Lung (tissue), 12 donors: ENCODE results near the gene IGSF21. TPM values are rescaled to one million over a fixed set of nuclear protein-coding genes. Genes with fewer than 3 reads are reported as not detected.

Experiments used
- ATAC-seq: fragments of 200-7000 bp; cut with Tn5 transposase; one replicate; pipeline ENCODE4 v1.9.1; 2020; ENCODE audit warnings: moderate number of reproducible peaks; ENCODE audit not compliant: insufficient read depth, low FRiP score
- DNase-seq, 3 donors: peaks; one replicate each; pipeline ENCODE4 v3.0.0-alpha.2; 2013 to 2017
- H3K27ac ChIP-seq, 2 donors: one replicate each; pipeline ENCODE4 v1.5.1; 2013; ENCODE audit warnings: mild to moderate bottlenecking in 2 of 2, moderate library complexity in 2 of 2, control low read depth in 1 of 2, inconsistent platforms in 1 of 2, low read depth in 1 of 2, low read length in 1 of 2
- H3K27me3 ChIP-seq, 3 donors: one replicate each; pipeline ENCODE4 v1.5.1; 2013; ENCODE audit warnings: low read length in 2 of 3; ENCODE audit not compliant: control insufficient read depth in 3 of 3, insufficient read depth in 3 of 3
- H3K36me3 ChIP-seq, 4 donors: one replicate each; pipeline ENCODE4 v1.5.1; 2013; ENCODE audit warnings: low read length in 4 of 4, mild to moderate bottlenecking in 1 of 4, moderate library complexity in 1 of 4; ENCODE audit not compliant: control insufficient read depth in 4 of 4, insufficient read depth in 4 of 4
- H3K4me1 ChIP-seq, 5 donors: one replicate each; pipeline ENCODE4 v1.5.1; 2013; ENCODE audit warnings: low read length in 5 of 5, mild to moderate bottlenecking in 2 of 5, moderate library complexity in 1 of 5; ENCODE audit not compliant: control insufficient read depth in 5 of 5, insufficient read depth in 5 of 5
- H3K4me3 ChIP-seq: one replicate; pipeline ENCODE4 v1.5.1; 2013; ENCODE audit warnings: mild to moderate bottlenecking, control low read depth, moderate library complexity
- H3K9ac ChIP-seq, 2 donors: one replicate each; pipeline ENCODE4 v1.5.1; 2013; ENCODE audit warnings: low read length in 2 of 2, control low read depth in 1 of 2; ENCODE audit not compliant: insufficient read depth in 1 of 2
- H3K9me3 ChIP-seq, 4 donors: one replicate each; pipeline ENCODE4 v1.5.1; 2013; ENCODE audit warnings: low read length in 3 of 4, mild to moderate bottlenecking in 1 of 4, moderate library complexity in 1 of 4; ENCODE audit not compliant: control insufficient read depth in 4 of 4, insufficient read depth in 3 of 4
- CTCF ChIP-seq: IDR thresholded peaks from 2 replicates; pipeline ENCODE4 v1.5.1; 2012; ENCODE audit warnings: mild to moderate bottlenecking; ENCODE audit errors: control extremely low read depth, extremely low read depth
- WGBS, 2 donors: extraction: QIAGEN DNeasy Blood & Tissue Kit; methylation state at CpG; one replicate each; pipeline ENCODE4 v1.1.7; 2013; 5-methylcytosine and 5-hydroxymethylcytosine counted together
- polyA plus RNA-seq, 2 donors: library from polyadenylated mRNA; stranded (reverse); fragments of 200-250 nt; gene quantifications; one replicate each; pipeline ENCODE4 v1.2.1, GENCODE V29; 2013
- total RNA-seq, 2 donors: library from RNA; depleted of rRNA in 1 of 2; stranded (reverse); fragments of >200 nt in 1 of 2; gene quantifications; one replicate each; pipeline ENCODE4 v1.2.1, GENCODE V29; 2014 to 2021
- donor health status: control.
- donor health status: control.
- donor health status: Bipolar disorder and iron deficiency.
- donor health status: healthy.
- donor health status: DM: yes; HTN: yes; CAD: no.

Gene IGSF21
- total and polyA plus RNA-seq, 4 donors = 0.18 to 2.6 (median 0.62) TPM

GRCh38 chr1:18233176-18233864 lies 125.7 kb downstream of the IGSF21 start:
- 80 to 86% methylated on average over 5 of the region's 5 CpGs for WGBS, 2 donors
- H3K9ac ChIP-seq = no peak overlapping the region
- peaks cover 0 to 5% (median 0%) of the 10 kb centered on the region in 3 donors for H3K27me3 ChIP-seq
- TF ChIP-seq CTCF = no peak
- peaks cover 0 to 17% (median 3%) of the 10 kb centered on the region in 4 donors for H3K9me3 ChIP-seq
- no peaks in the 10 kb centered on the region for H3K4me1 ChIP-seq
- no peaks in the 10 kb centered on the region for H3K36me3 ChIP-seq
- ATAC-seq = no peak
- DNase-seq = no peak
- H3K4me3 ChIP-seq = no peak overlapping the region
- H3K27ac ChIP-seq = no peak overlapping the region

- H3K9ac ChIP-seq = no peak overlapping the region
- ATAC-seq (no peak), DNase-seq (peak; percentile 11 to 18 (median 13))
- peak; percentile 26 for TF ChIP-seq CTCF
- H3K4me3 ChIP-seq = no peak overlapping the region
- H3K27me3 ChIP-seq = peaks cover 0 to 5% (median 3%) of the 10 kb centered on the region in 3 donors
- 59 to 70% methylated on average over 6 of the region's 6 CpGs for WGBS, 2 donors
- H3K27ac ChIP-seq = no peak overlapping the region
- H3K9me3 ChIP-seq = peaks cover 0 to 17% (median 3%) of the 10 kb centered on the region in 4 donors
- no peaks in the 10 kb centered on the region for H3K36me3 ChIP-seq
- no peaks in the 10 kb centered on the region for H3K4me1 ChIP-seq
These were observed 127.2 kb downstream of the IGSF21 start for GRCh38 chr1:18234790-18235242.

GRCh38 chr1:18237371-18237770 lies 129.8 kb downstream of the IGSF21 start:
- Histone ChIP-seq H3K9me3 (peaks cover 0 to 3% (median 0%) of the 10 kb centered on the region in 4 donors), H3K27ac (no peak overlapping the region), H3K9ac (no peak overlapping the region), H3K4me1 (no peaks in the 10 kb centered on the region), H3K36me3 (no peaks in the 10 kb centered on the region), H3K4me3 (no peak overlapping the region), H3K27me3 (peaks cover 0 to 8% (median 5%) of the 10 kb centered on the region in 3 donors)
- ATAC-seq (no peak), DNase-seq (no peak)
- WGBS, 2 donors = 60 to 85% methylated on average over 9 of the region's 9 CpGs
- no peak for TF ChIP-seq CTCF
